ENCODE data around the gene NAB1. TPM values are rescaled to one million over a fixed set of nuclear protein-coding genes. Genes with fewer than 3 reads are reported as not detected.
A peak's percentile ranks its signal among the peaks of the same experiment; 100 is the strongest.

NAB1 gene
- total and polyA plus RNA-seq, 2 donors from 2014 or later = 10.4 to 45.0 TPM

DNA sequence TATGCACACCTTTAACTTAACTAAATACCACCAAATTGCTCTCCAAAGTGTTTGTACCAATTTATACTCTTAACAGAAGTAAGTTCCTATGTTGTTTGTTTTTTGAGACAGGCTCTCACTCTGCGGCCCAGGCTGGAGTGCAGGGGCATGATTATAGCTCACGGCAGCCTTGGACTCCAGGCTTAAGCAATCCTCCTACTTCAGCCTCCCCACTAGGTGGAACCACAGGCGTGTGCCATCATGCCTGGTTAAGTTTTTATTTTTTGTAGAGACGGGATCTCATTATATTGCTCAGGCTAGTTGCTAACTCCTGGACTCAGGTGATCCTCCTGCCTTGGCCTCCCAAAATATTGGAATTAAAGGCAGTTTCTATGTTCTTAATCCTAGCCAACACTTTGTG lies 13.1 kb upstream of the NAB1 start:
- Histone ChIP-seq H3K4me3 (ENCODE audit: low read length in 3 of 3) (no peak overlapping the region), H3K9me3 (ENCODE audit: control insufficient read depth in 2 of 3, insufficient read depth in 1 of 3, low read length in 3 of 3) (no peaks in the 10 kb centered on the region), H3K9ac (ENCODE audit: low read length in 3 of 3) (no peak overlapping the region), H3K4me1 (ENCODE audit: control insufficient read depth in 2 of 3, insufficient read depth in 2 of 3, low read depth in 1 of 3, low read length in 3 of 3) (peaks cover 0 to 17% (median 12%) of the 10 kb centered on the region in 3 donors), H3K27me3 (ENCODE audit: control insufficient read depth, insufficient read depth, low read length) (no peaks in the 10 kb centered on the region), H3K27ac (ENCODE audit: low read depth in 2 of 2, low read length in 2 of 2) (no peak overlapping the region), H3K36me3 (ENCODE audit: control insufficient read depth in 2 of 3, insufficient read depth in 3 of 3, low read length in 3 of 3) (no peaks in the 10 kb centered on the region)
- DNase-seq (no peak), FAIRE-seq (no peak)
- TF ChIP-seq, protein P1, sequence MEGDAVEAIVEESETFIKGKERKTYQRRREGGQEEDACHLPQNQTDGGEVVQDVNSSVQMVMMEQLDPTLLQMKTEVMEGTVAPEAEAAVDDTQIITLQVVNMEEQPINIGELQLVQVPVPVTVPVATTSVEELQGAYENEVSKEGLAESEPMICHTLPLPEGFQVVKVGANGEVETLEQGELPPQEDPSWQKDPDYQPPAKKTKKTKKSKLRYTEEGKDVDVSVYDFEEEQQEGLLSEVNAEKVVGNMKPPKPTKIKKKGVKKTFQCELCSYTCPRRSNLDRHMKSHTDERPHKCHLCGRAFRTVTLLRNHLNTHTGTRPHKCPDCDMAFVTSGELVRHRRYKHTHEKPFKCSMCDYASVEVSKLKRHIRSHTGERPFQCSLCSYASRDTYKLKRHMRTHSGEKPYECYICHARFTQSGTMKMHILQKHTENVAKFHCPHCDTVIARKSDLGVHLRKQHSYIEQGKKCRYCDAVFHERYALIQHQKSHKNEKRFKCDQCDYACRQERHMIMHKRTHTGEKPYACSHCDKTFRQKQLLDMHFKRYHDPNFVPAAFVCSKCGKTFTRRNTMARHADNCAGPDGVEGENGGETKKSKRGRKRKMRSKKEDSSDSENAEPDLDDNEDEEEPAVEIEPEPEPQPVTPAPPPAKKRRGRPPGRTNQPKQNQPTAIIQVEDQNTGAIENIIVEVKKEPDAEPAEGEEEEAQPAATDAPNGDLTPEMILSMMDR (IDR thresholded peaks at IDR 0.05; ENCODE audit: borderline replicate concordance, extremely low read depth, insufficient read depth) = no peak
- intact Hi-C loops (cut with DNase I) = no loop called here

DNA sequence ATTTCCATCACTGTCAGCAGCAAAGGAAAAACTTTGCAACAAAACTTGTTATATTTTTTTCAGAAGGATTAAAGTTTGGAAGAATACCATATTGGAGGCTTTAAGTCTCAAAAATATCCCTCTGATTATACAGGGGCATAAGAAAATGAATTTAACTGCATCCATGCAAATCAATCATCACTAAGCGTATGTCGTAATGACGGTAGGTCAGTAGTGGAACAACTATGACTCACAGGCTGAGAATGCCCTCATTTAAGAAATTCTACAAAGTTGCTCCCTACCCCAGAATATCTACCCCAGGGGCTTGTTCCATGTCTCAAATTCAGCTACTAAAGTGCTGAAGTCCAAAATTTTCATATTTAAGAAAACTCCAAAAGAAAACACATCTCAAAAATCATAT lies 12.5 kb upstream of the NAB1 start:
- Histone ChIP-seq H3K36me3 (ENCODE audit: control insufficient read depth in 2 of 3, insufficient read depth in 3 of 3, low read length in 3 of 3) (no peaks in the 10 kb centered on the region), H3K4me3 (ENCODE audit: low read length in 3 of 3) (no peak overlapping the region), H3K9ac (ENCODE audit: low read length in 3 of 3) (no peak overlapping the region), H3K9me3 (ENCODE audit: control insufficient read depth in 2 of 3, insufficient read depth in 1 of 3, low read length in 3 of 3) (no peaks in the 10 kb centered on the region), H3K27me3 (ENCODE audit: control insufficient read depth, insufficient read depth, low read length) (no peaks in the 10 kb centered on the region), H3K4me1 (ENCODE audit: control insufficient read depth in 2 of 3, insufficient read depth in 2 of 3, low read depth in 1 of 3, low read length in 3 of 3) (peaks cover 0 to 17% (median 12%) of the 10 kb centered on the region in 3 donors), H3K27ac (ENCODE audit: low read depth in 2 of 2, low read length in 2 of 2) (no peak overlapping the region)
- FAIRE-seq = no peak
- intact Hi-C loops (cut with DNase I) = no loop called here
- TF ChIP-seq, protein P1 (IDR thresholded peaks at IDR 0.05; ENCODE audit: borderline replicate concordance, extremely low read depth, insufficient read depth) = no peak
- DNase-seq = no peak

DNA sequence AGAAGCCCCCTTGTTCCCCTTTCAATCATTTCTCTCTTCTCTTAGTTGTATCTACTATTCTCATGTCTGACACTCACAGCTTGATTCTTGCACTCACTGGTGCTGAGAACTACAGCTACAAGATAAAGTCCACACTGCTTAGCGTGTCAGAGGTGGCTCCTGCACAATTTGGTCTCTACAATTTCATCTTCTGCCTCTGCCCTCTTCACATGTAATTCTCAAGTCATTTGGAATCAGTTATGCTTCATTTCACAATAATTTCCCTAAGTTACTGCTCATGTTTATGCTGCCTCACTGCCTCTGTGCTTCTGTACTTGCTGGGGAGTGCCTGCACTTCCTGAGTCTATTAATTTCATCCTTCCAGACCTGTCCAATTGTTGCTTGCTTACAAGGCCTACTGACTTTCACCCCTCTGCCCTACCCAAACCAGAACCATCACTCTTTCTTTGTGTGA lies 11.6 kb upstream of the NAB1 start:
- Histone ChIP-seq H3K27ac (ENCODE audit: low read depth in 2 of 2, low read length in 2 of 2) (peak overlapping the region in 1 of 2 donors; percentile 15), H3K4me1 (ENCODE audit: control insufficient read depth in 2 of 3, insufficient read depth in 2 of 3, low read depth in 1 of 3, low read length in 3 of 3) (peaks cover 0 to 17% (median 12%) of the 10 kb centered on the region in 3 donors), H3K9ac (ENCODE audit: low read length in 3 of 3) (peak overlapping the region in 1 of 3 donors; percentile 52), H3K9me3 (ENCODE audit: control insufficient read depth in 2 of 3, insufficient read depth in 1 of 3, low read length in 3 of 3) (no peaks in the 10 kb centered on the region), H3K27me3 (ENCODE audit: control insufficient read depth, insufficient read depth, low read length) (no peaks in the 10 kb centered on the region), H3K4me3 (ENCODE audit: low read length in 3 of 3) (no peak overlapping the region), H3K36me3 (ENCODE audit: control insufficient read depth in 2 of 3, insufficient read depth in 3 of 3, low read length in 3 of 3) (no peaks in the 10 kb centered on the region)
- intact Hi-C loops (cut with DNase I) = no loop called here
- TF ChIP-seq, protein P1 (IDR thresholded peaks at IDR 0.05; ENCODE audit: borderline replicate concordance, extremely low read depth, insufficient read depth) = no peak
- peak in 1 of 5 donors; percentile 43 for DNase-seq
- FAIRE-seq = no peak

Measured in kidney (tissue), 14 donors.